ENCODE data around the gene ENKUR. TPM values are rescaled to one million over a fixed set of nuclear protein-coding genes. Genes with fewer than 3 reads are reported as not detected.

The ENKUR gene
- total and polyA plus RNA-seq, 10 donors, result 0.03 to 1.1 (median 0.32) TPM; not detected in 3

GRCh38 chr10:24998044-24998443, 17.9 kb downstream of the ENKUR start:
- TF ChIP-seq POLR2AphosphoS5 (IDR thresholded peaks at IDR 0.05) (no peak), CTCF (IDR thresholded peaks at IDR 0.05 in 8 of 11, conservative IDR thresholded peaks at IDR 0.05 in 3 of 11) (no peak), POLR2A (IDR thresholded peaks at IDR 0.05) (no peak)
- no peak for DNase-seq
- intact Hi-C loops (cut with DNase I; ENCODE audit: low total_unique reads), result loop anchor here (10.0 kb wide), 1 partner anchor 353 kb away; no protein-coding TSS in a partner anchor

GRCh38 chr10:24995072-24995471, 20.9 kb downstream of the ENKUR start:
- Histone ChIP-seq H3K4me1 (no peaks in the 10 kb centered on the region), H3K9me3 (peaks cover 0 to 6% (median 2%) of the 10 kb centered on the region in 8 donors)
- intact Hi-C loops (cut with DNase I; ENCODE audit: low total_unique reads), result loop anchor here (10.0 kb wide), 1 partner anchor 350 kb away; no protein-coding TSS in a partner anchor

More at GRCh38 chr10:24998044-24998443, 17.9 kb downstream of the ENKUR start:
- 82 to 88% (median 84%) methylated on average over 3 of the region's 3 CpGs for WGBS, 5 donors
- Histone ChIP-seq H3K36me3 (no peaks in the 10 kb centered on the region), H3K27me3 (replicated peaks in 1 of 7) (no peaks in the 10 kb centered on the region), H3K4me3 (no peak overlapping the region), H3K27ac (no peak overlapping the region), H3K4me1 (no peaks in the 10 kb centered on the region), H3K9me3 (peaks cover 0 to 15% (median 9%) of the 10 kb centered on the region in 8 donors)

GRCh38 chr10:24993237-24993958, 22.6 kb downstream of the ENKUR start:
- no peak for TF ChIP-seq POLR2AphosphoS5 (IDR thresholded peaks at IDR 0.05)
- TF ChIP-seq CTCF (IDR thresholded peaks at IDR 0.05 in 8 of 11, conservative IDR thresholded peaks at IDR 0.05 in 3 of 11), result no peak
- no peak for TF ChIP-seq POLR2A (IDR thresholded peaks at IDR 0.05)
- WGBS, 5 donors, result 95 to 100% (median 96%) methylated on average over 1 of the region's 1 CpG
- H3K9me3 ChIP-seq, result no peaks in the 10 kb centered on the region
- no peaks in the 10 kb centered on the region for H3K36me3 ChIP-seq
- no peak for DNase-seq
- intact Hi-C loops (cut with DNase I; ENCODE audit: low total_unique reads), result loop anchor here (10.0 kb wide), 1 partner anchor 349 kb away; no protein-coding TSS in a partner anchor
- H3K27ac ChIP-seq, result no peak overlapping the region
- H3K4me3 ChIP-seq, result no peak overlapping the region
- no peaks in the 10 kb centered on the region for H3K4me1 ChIP-seq
- H3K27me3 ChIP-seq (replicated peaks in 1 of 7), result peaks cover 0 to 4% (median 0%) of the 10 kb centered on the region in 7 donors

More at GRCh38 chr10:24995072-24995471, 20.9 kb downstream of the ENKUR start:
- no peak overlapping the region for H3K4me3 ChIP-seq
- no peak overlapping the region for H3K27ac ChIP-seq
- no peaks in the 10 kb centered on the region for H3K36me3 ChIP-seq
- peaks cover 0 to 4% (median 0%) of the 10 kb centered on the region in 7 donors for H3K27me3 ChIP-seq (replicated peaks in 1 of 7)
- TF ChIP-seq POLR2A (IDR thresholded peaks at IDR 0.05), result no peak
- no peak for TF ChIP-seq POLR2AphosphoS5 (IDR thresholded peaks at IDR 0.05)
- no peak for TF ChIP-seq CTCF (IDR thresholded peaks at IDR 0.05 in 8 of 11, conservative IDR thresholded peaks at IDR 0.05 in 3 of 11)
- no peak for DNase-seq

GRCh38 chr10:24992512-24993133, 23.3 kb downstream of the ENKUR start:
- WGBS, 5 donors, result 75 to 88% (median 79%) methylated on average over 3 of the region's 3 CpGs
- peaks cover 0 to 4% (median 0%) of the 10 kb centered on the region in 7 donors for H3K27me3 ChIP-seq (replicated peaks in 1 of 7)
- TF ChIP-seq POLR2AphosphoS5 (IDR thresholded peaks at IDR 0.05), result no peak
- no peak for TF ChIP-seq POLR2A (IDR thresholded peaks at IDR 0.05)
- no peak for TF ChIP-seq CTCF (IDR thresholded peaks at IDR 0.05 in 8 of 11, conservative IDR thresholded peaks at IDR 0.05 in 3 of 11)
- no peaks in the 10 kb centered on the region for H3K36me3 ChIP-seq
- no peak for DNase-seq
- H3K9me3 ChIP-seq, result no peaks in the 10 kb centered on the region
- intact Hi-C loops (cut with DNase I; ENCODE audit: low total_unique reads), result loop anchor here (10.0 kb wide), 1 partner anchor 348 kb away; no protein-coding TSS in a partner anchor
- H3K4me3 ChIP-seq, result no peak overlapping the region
- H3K4me1 ChIP-seq, result no peaks in the 10 kb centered on the region
- H3K27ac ChIP-seq, result no peak overlapping the region
